Measurements from ENCODE around the gene WIPF3.

The WIPF3 gene

DNA sequence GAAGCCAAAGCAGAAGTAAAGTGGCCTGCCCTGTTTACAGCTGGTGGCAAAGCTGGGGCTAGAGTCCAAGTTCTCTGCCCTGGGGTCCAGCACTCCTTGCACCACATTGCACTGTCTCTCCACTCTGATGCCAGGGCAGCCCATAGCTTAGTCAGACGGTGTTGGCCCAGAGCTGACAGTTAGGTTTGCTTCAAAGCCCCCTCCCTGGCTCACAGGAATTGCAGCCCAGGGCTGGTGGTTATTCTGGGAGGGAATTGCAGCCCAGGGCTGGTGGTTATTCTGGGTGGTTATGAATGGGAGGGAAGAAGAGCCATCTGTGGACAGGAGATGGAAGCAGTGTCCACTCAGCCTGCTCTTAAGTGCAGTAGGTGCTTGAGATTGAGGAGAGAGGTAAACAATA lies 94.4 kb downstream of the WIPF3 start:
- in situ Hi-C loops (cut with MboI; ENCODE audit: low sequenced_read_pairs): loop anchor here (25.0 kb wide), 1 partner anchor 263 kb away; no protein-coding TSS in a partner anchor

DNA sequence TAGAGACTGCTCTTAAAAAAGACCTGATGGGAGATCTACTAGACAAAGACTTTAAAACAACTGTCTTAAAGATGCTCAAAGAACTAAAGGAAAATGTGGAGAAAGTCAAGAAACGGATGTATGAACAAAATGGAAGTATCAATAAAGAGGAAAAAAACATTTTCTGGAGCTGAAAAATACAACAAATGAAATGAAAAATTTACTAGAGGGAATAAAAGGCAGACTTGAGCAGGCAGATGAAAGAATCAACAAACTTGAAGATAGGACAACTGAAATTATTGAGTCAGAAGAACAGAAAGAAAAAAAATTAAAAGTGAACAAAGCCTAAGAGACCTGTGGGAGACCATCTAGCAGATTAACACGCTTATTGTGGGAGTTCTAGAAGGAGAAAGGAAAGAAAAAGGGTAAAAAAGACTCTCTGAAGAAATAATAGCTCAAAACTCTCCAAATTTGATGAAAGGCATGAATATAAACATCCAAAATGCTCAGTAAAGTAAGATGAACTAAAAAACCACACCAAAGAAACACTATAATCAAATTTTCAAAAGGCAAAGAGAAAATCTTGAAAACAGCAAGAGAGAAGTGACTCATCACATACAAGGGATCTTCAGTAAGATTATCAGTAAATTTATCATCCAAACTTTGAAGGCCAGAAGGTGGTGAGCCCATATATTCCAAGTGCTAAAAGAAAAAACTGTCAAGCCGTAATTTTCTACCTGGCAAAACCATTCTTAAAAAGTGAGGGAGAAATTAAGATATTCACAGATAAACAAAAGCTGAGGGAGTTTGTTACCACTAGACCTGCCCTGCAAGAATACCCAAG lies 100.1 kb downstream of the WIPF3 start:
- in situ Hi-C loops (cut with MboI; ENCODE audit: low sequenced_read_pairs): loop anchor here (25.0 kb wide), 1 partner anchor 269 kb away; no protein-coding TSS in a partner anchor

DNA sequence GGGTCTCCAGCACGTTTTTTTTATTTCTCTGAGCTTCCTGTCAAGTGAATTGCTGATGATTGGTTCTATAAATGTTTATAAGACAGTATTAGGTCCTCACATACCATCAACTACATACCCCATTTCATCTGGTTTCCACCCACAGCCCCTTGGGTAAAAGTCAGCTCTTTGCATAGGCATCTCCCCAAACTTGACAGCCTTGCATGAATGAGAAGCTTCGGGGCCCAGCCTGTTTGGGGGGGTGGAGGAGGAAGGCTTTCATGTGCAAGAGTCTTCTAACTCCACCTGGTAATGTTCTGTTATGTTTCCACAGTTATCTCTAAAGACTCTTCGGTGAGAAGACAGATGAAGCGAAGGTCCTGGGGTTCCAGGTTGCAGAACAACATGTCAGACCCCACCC lies 107.9 kb downstream of the WIPF3 start:
- in situ Hi-C loops (cut with MboI; ENCODE audit: low sequenced_read_pairs): loop anchor here (25.0 kb wide), 1 partner anchor 277 kb away; no protein-coding TSS in a partner anchor

DNA sequence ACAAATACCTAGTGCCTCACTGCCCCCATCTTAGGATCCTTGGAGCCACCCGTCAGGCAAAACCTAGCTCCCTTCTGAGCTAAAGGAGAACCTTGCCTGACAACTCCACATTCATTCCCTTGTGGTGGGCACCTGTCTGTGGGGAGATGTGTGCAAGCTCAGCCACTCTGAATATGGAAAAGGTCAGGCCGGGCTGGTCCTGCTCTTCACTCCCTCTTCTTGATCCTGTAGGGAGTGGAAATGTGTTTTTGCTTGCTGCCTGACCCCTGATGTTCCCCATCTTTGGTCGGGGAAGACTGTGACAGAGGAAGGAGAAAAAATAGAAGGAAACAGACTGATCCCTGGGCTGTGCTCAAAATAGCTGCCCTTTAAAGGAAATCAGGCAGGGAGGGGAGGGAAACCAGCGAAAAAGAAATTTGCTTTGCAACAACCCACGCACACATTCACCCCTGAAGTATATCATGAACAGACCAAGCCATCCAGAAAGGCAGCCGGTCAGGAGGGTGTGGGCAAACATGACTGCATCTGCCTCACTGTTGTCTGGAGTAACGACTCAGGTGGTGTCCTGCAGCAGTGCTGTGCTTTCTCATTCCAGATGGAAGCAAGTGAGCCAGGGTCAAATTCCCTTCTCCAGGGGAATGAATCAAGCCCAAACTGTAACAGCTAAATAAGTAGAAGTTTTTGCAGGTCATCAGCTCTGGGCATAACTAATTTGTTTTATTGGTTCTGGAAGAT lies 109.3 kb downstream of the WIPF3 start:
- in situ Hi-C loops (cut with MboI; ENCODE audit: low sequenced_read_pairs): loop anchor here (25.0 kb wide), 1 partner anchor 278 kb away; no protein-coding TSS in a partner anchor

DNA sequence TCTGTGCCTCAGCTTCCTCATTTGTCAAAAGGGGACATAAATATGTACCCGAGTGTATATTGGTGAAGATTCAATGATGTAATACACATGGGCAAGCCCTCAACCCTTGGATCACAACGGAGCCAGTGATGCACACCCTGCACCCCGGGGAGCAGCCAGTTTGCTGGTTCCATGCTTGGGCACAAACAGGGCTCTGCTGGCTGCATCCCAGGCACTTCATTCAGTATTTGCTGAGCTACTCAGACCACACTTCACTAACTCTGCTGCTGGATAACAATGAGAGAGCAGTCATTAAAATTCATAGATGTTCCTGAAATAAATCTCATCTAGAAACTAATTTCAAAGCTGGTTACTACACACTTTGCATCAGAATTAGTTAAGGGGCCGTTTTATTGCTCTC lies 111.3 kb downstream of the WIPF3 start:
- in situ Hi-C loops (cut with MboI; ENCODE audit: low sequenced_read_pairs): loop anchor here (25.0 kb wide), 1 partner anchor 280 kb away; no protein-coding TSS in a partner anchor

DNA sequence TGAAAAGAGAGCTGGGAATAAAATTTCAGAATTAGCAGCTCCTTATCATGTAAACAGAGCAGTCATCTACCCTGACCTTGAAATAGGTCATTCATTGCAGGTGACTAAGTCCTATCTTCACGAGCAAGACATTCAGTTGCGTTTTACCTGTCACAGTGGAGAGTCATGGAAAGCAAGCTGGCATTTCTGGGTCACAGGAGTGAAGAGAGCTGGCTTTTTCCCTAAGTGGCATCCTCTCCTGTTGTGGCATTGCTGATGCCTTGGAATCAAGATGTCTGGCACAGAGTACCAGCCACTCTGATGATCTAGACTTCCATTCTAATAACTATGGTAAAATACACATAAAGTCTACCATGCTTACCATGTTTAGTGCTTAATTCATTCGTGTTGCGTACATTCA lies 112.5 kb downstream of the WIPF3 start:
- in situ Hi-C loops (cut with MboI; ENCODE audit: low sequenced_read_pairs): loop anchor here (25.0 kb wide), 1 partner anchor 282 kb away; no protein-coding TSS in a partner anchor

DNA sequence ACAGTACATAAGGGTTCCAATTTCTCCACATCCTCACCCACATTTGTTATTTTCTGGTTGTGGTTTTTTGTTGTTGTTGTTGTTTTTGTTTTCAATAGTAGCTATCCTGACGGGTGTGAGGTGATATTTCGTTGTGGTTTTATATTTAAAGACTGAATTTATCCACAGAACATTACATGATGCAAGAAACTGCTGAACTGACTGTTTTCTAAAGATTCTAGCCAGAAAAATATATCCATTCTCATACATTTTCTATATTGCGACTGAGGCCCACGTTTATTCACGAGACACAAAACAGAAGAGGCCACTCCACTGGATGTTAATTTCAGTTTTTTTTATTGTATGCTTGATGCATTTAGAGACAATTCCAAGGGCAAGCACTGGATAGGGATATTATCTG lies 113.5 kb downstream of the WIPF3 start:
- in situ Hi-C loops (cut with MboI; ENCODE audit: low sequenced_read_pairs): loop anchor here (25.0 kb wide), 1 partner anchor 282 kb away; no protein-coding TSS in a partner anchor

DNA sequence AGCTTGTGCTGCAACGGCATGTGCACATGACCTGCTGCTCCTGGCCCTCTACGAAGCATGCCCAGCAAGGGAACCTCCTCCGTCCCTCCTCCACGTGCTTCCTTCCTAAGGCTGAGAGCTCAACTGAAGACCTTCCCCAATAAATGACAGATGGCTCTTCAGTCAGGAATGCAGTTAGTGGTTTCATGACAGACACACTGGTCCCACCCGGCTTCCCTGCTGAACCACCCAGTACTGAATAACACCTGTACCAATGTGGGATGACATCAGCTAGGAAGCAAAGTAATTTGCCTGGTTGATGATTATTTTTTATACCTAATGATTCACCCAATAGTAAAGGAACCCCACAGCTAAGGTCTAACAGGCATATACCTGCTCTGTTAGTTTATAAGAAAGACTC lies 114.2 kb downstream of the WIPF3 start:
- in situ Hi-C loops (cut with MboI; ENCODE audit: low sequenced_read_pairs): loop anchor here (25.0 kb wide), 1 partner anchor 283 kb away; no protein-coding TSS in a partner anchor

DNA sequence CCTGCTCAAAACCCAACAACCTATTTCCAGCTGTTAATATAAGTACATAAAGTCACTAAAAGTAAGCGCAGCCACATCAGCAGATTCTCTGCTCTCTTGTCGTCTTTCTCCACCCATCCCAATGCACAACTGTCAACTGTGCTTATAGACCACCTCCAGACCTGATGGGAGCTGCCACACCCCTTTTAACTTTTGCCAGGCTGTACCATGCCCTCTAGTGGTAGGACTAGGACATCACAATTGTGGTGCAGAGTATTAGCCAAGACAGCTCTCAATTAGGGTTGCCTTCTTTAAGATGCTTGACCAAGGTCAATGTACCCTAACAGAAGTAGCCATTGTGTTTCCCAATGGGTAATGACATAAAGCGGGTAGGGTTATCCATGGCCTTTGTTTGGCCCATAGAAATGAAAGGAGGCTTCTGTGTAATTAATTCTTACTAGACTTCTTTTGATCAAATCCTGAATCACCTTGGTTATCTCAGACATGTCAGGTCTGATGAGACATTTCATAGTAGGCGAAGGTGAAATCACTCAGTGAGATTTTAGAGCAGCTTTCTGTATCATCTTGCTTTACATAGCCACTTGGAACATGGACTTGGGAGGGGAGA lies 115.2 kb downstream of the WIPF3 start:
- in situ Hi-C loops (cut with MboI; ENCODE audit: low sequenced_read_pairs): loop anchor here (25.0 kb wide), 1 partner anchor 284 kb away; no protein-coding TSS in a partner anchor

DNA sequence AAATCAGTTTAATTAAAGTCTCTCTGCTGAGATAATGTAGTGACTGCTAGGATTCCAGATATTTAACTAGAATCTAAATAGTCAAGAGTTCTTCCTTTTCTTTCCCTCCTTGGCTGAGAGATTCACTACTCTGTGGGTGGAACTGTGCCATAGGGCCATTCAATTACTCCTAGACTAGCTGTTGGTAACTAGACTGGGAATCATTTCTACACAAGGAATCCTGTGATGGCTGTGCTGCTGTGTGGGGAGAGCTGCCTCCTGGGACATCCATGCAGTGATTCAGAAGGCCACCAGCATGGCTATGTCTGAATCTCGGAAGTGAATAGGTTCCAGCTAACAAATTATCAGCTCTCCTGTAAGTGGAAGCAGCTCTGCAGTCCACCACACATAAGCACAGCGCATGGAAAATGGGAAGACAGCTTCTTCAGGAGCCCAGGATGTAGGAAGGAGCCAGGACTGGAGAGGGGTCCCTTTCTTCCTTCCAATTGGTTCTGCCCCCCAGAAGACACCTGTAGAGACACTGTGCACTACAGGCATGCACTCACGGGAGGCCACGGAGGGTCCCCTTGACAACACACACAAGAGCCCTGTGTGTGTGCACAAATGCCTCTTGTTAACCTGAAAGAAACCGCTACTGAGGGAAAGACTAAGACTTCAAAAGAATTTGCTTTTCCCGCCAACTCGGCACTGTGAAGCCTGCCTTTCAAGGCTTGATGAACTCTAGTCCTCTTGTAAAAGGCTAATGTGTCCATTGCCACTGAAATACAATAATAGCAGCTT lies 116.8 kb downstream of the WIPF3 start:
- in situ Hi-C loops (cut with MboI; ENCODE audit: low sequenced_read_pairs): loop anchor here (25.0 kb wide), 1 partner anchor 286 kb away; no protein-coding TSS in a partner anchor

DNA sequence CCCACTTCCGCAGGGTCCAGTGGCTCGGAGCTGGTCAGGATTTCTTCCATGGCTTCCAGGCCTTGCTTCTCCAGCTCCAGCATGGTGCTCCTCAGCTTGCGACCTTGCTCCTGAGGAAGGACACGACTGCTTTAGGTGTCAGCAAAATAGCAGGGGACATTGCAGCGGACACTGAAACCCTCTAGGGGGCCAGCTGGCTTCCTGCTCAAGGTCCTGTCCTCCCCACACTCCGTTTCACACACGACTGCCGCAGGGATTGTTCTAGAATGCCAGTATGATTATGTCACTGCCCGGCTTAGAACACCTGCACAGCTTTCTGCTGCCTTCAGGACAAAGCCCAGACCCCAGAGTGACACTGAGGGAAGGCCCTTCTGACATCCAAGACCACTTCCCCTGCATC lies 117.7 kb downstream of the WIPF3 start:
- in situ Hi-C loops (cut with MboI; ENCODE audit: low sequenced_read_pairs): loop anchor here (25.0 kb wide), 1 partner anchor 287 kb away; no protein-coding TSS in a partner anchor

DNA sequence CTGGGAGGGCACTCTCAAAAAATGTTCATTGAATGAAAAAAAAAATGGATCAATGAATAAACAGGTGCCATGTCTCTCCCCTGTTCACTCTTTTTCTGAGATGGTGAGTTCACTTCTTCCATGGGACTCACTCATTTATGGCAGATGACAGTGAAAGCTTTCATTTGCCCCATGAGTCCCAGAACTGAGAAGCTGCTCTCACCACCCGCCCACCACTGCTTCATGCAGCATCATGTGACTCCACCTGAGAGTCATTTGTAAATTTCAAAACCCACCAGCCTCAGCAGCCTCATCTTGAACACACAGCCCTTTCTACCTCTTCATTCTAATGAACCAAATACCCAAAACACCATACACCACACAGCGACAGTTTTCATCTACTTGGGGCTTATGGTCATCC lies 118.4 kb downstream of the WIPF3 start:
- in situ Hi-C loops (cut with MboI; ENCODE audit: low sequenced_read_pairs): loop anchor here (25.0 kb wide), 1 partner anchor 287 kb away; no protein-coding TSS in a partner anchor

DNA sequence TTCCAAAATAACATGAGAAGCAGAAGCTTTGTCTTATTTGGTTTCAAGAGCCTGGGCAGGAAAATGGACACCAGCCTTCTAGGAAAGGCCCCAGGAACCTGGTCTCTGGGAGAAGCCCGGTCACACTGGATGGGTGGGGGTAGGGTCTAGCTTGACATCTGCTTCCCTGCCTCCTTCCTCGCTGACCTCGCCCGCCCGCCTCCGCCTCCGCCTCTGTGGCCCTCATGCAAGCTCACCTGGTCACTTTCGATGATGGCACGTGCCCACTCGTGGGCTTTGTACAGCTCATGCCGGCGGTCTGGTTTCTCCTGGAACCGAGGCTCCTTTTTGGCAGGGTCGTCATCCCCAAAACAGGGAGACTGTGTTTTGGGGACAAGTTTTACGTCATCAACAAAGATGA lies 119.9 kb downstream of the WIPF3 start:
- in situ Hi-C loops (cut with MboI; ENCODE audit: low sequenced_read_pairs): no loop called here

DNA sequence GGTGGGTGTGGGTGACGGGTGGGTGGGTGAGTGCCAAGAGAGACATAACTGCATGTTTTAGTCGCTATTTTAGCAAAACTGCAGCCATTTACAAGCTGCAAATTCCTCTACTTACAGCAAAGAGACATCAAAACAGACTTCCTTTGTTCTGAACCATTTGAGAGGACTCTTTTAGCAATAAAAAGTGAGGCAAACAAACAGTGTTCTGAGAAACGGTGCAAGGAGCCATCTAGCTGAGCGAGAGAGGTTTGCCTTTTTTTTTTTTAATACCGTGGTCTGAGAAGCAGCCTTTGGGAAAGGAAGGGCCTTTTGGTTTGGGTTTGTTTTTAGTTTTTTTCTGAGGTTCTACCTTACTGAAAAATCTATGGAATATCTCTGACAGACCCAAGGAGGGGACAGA lies 120.4 kb downstream of the WIPF3 start:
- in situ Hi-C loops (cut with MboI; ENCODE audit: low sequenced_read_pairs): no loop called here

DNA sequence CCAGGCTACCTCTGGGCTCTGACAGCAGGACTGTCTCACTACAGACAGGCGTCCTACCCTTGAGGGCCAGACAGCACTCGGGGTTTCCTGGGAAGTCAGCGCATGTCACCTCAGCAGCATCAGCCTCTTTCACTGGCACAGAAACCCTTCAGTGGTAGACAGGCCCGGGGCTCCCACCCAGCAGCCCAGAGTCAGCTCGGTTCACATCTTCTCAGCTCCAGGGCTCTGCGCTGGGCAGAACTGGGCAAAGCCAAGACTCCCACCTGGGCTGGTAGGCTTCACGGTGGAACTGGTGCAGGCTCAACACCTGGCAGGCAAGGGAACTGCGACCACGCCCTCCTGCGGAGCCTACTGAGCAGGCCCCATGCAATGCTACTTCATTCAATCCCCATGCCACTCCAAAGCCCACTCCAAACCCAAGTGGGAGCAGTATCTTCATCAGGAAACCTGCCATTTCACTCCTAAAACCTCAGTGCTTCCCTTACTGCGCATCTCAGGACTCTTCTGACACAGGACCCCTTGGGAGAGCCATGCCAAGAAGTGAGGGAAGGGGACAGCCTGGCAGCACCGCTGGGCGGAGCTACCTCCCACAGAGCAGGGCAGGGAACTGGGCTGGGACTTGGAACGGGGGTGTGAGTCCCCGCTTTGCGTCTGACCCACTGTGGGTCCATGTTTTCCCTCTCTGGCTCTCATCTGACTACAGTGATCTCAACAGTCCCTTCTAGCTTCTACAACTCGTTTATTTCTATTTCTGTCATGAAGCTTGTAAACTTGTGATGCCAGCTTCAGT lies 122.9 kb downstream of the WIPF3 start:
- in situ Hi-C loops (cut with MboI; ENCODE audit: low sequenced_read_pairs): no loop called here

DNA sequence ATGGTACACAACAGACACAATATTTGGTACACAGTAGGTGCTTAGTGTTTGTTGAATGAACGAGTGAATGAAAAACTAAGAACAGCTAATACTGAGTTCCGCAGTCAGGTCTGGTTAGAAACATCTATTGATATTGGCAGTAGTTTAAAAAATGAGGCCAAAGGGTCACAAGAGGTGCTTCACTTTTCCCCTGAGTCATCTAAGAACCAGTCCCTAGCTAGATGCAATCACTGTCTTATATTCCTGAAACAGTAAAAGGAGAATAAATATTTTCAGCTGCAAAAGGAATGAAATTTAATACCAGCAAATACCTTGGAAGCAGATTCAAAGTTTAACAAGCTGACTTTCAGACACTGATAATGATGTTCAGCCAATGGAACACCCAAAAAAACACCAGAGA lies 128.8 kb downstream of the WIPF3 start:
- in situ Hi-C loops (cut with MboI; ENCODE audit: low sequenced_read_pairs): no loop called here

DNA sequence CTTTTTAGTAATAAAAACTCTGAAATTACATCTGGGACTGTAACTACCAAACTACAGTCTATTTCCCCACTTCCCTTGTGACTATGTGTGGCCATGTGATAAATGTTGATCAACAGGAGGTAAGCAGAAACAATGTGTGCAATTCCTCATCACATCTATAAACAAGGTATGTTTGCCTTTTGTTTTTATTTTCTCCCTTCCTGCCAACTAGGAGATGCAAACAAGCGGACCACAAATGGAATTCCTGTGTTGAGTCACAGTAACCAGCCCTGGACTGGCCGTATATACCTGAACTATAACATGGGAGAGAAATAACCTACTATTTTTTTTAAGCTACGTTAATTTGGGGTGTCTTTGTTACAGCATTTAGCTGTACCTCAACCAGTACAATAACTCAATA lies 130.8 kb downstream of the WIPF3 start:
- in situ Hi-C loops (cut with MboI; ENCODE audit: low sequenced_read_pairs): no loop called here

DNA sequence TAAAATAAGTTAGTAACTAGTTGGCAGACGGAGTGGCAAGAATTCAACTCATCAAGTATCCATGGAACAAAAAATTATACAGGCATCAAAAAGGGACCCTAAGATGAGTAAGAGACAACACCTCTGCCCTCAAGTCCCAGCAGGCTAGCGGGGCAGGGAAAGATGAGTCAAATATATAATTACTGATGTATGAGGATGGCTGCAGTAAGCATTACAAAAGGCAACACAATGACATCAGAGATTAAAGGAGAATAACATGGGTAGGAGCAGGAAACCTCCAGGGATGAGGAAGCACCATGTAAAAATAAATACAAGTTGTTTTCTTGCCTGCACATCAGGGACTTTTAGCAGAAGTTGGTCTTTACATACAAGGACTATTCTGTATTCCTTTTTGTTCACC lies 133.9 kb downstream of the WIPF3 start:
- in situ Hi-C loops (cut with MboI; ENCODE audit: low sequenced_read_pairs): no loop called here

DNA sequence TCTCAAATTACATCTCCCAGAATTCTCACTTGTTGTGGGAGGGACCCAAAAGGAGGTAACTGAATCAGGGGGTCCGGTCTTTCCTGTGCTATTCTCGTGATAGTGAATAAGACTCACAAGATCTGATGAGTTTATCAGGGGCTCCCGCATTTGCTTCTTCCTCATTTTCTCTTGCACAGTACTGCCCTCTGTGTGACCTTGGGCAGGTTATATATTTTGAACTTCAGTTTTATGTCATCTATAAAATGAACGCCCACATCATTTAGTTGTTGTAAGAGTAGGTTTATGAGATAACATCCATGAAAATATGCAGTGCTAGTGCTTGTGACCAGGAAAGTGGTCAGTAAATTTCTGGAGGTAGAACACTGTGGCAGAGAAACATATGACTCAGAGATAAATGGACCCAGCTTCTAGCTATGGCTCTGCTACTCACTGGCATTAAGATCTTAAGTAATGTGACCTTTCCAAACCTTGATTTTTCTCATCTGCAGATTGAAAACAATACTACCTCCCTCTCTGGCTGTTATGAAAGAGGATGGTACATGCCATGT lies 139.0 kb downstream of the WIPF3 start:
- in situ Hi-C loops (cut with MboI; ENCODE audit: low sequenced_read_pairs): no loop called here
